Liver (tissue), 9 donors: ENCODE results near the gene PCMTD2. TPM values are rescaled to one million over a fixed set of nuclear protein-coding genes. Genes with fewer than 3 reads are reported as not detected.

Experiments
- DNase-seq: peaks from one replicate; pipeline ENCODE4 v3.0.0-alpha.2; 2017; ENCODE audit warnings: low spot score
- H3K27ac ChIP-seq, 2 donors: one replicate each; pipeline ENCODE4 v1.7.0; 2013; ENCODE audit warnings: inconsistent platforms in 2 of 2, low read length in 2 of 2, control low read depth in 1 of 2, low read depth in 1 of 2, mild to moderate bottlenecking in 1 of 2
- H3K27me3 ChIP-seq, 4 donors: one replicate each; pipeline versions ENCODE4 v1.6.1 to v1.7.0; 2013; ENCODE audit warnings: low read length in 3 of 4, inconsistent platforms in 1 of 4, mild to moderate bottlenecking in 1 of 4, moderate library complexity in 1 of 4; ENCODE audit not compliant: control insufficient read depth in 4 of 4, insufficient read depth in 4 of 4
- H3K36me3 ChIP-seq, 4 donors: one replicate each; pipeline versions ENCODE4 v1.6.1 to v1.7.0; 2013; ENCODE audit warnings: low read length in 3 of 4, mild to moderate bottlenecking in 3 of 4, low read depth in 1 of 4, moderate library complexity in 1 of 4; ENCODE audit not compliant: control insufficient read depth in 4 of 4, insufficient read depth in 3 of 4
- H3K4me1 ChIP-seq, 4 donors: one replicate each; pipeline versions ENCODE4 v1.6.1 to v1.7.0; 2013; ENCODE audit warnings: low read length in 3 of 4, mild to moderate bottlenecking in 3 of 4, moderate library complexity in 1 of 4; ENCODE audit not compliant: control insufficient read depth in 4 of 4, insufficient read depth in 4 of 4
- H3K4me3 ChIP-seq, 3 donors: one replicate each; pipeline versions ENCODE4 v1.6.1 to v1.7.0; 2013; ENCODE audit warnings: low read length in 3 of 3, control low read depth in 1 of 3, low read depth in 1 of 3, mild to moderate bottlenecking in 1 of 3
- H3K9ac ChIP-seq, 2 donors: one replicate each; pipeline ENCODE4 v1.7.0; 2013; ENCODE audit warnings: low read length in 2 of 2, mild to moderate bottlenecking in 2 of 2, moderate library complexity in 2 of 2, control low read depth in 1 of 2, low read depth in 1 of 2
- H3K9me3 ChIP-seq, 4 donors: one replicate each; pipeline versions ENCODE4 v1.6.1 to v1.7.0; 2013; ENCODE audit warnings: low read length in 3 of 4; ENCODE audit not compliant: control insufficient read depth in 4 of 4
- EGR1 ChIP-seq, 2 donors: IDR thresholded peaks; 2 replicates each; pipeline ENCODE4 v1.6.1; 2016 to 2018; ENCODE audit warnings: antibody characterized with exemption in 2 of 2, low read depth in 2 of 2
- FOXA2 ChIP-seq: IDR thresholded peaks from 2 replicates; pipeline ENCODE4 v1.6.1; 2016; ENCODE audit warnings: antibody characterized with exemption
- HNF4A ChIP-seq, 2 donors: conservative IDR thresholded peaks; 2 replicates each; pipeline ENCODE4 v1.6.1; 2016; ENCODE audit warnings: antibody characterized with exemption in 2 of 2, mild to moderate bottlenecking in 2 of 2
- JUND ChIP-seq, 2 donors: IDR thresholded peaks; 2 replicates each; pipeline ENCODE4 v1.6.1; 2016; ENCODE audit warnings: antibody characterized with exemption in 2 of 2
- RXRA ChIP-seq, 2 donors: IDR thresholded peaks; 2 replicates each; pipeline ENCODE4 v1.6.1; 2017 to 2018; ENCODE audit warnings: antibody characterized with exemption in 2 of 2, mild to moderate bottlenecking in 1 of 2
- SP1 ChIP-seq: IDR thresholded peaks from 2 replicates; pipeline ENCODE4 v1.6.1; 2018; ENCODE audit warnings: antibody characterized with exemption, mild to moderate bottlenecking
- YY1 ChIP-seq: IDR thresholded peaks from 2 replicates; pipeline ENCODE4 v1.6.1; 2016; ENCODE audit warnings: antibody characterized with exemption, mild to moderate bottlenecking
- WGBS: extraction: QIAGEN DNeasy Blood & Tissue Kit; methylation state at CpG from one replicate; pipeline ENCODE4 v1.1.7; 2013; 5-methylcytosine and 5-hydroxymethylcytosine counted together
- polyA plus RNA-seq, 2 donors: library from polyadenylated mRNA; stranded (reverse) in 1 of 2; unstranded in 1 of 2; fragments of 200-250 nt in 1 of 2; fragments of >200 nt in 1 of 2; fragmentation: Nextera tagmentation in 1 of 2; extraction: Ambion mirVana in 1 of 2; gene quantifications; one replicate each; pipeline versions ENCODE4 v1.2.1 to v1.2.3, GENCODE V29; 2013 to 2015
- total RNA-seq, 2 donors: library from RNA; depleted of rRNA; stranded (reverse); fragments of >200 nt; gene quantifications; one replicate each; pipeline ENCODE4 v1.2.3, GENCODE V29; 2014
- TF ChIP-seq, protein P1 (sequence below): fragments of 150-350 bp; IDR thresholded peaks from 2 replicates; pipeline ENCODE4 v1.5.1; 2017; ENCODE audit warnings: improper control_type of control experiment, low read depth, low read length; ENCODE audit not compliant: missing input control
- TF ChIP-seq, protein P2 (sequence below): IDR thresholded peaks from 2 replicates; pipeline ENCODE4 v1.6.1; 2016; ENCODE audit warnings: antibody characterized with exemption
- TF ChIP-seq, protein P3 (sequence below): IDR thresholded peaks from 2 replicates; pipeline ENCODE4 v1.6.1; 2016; ENCODE audit warnings: antibody characterized with exemption, mild to moderate bottlenecking
- TF ChIP-seq, protein P4 (sequence below): IDR thresholded peaks from 2 replicates; pipeline ENCODE4 v1.6.1; 2016; ENCODE audit warnings: antibody characterized with exemption
- donor health status: healthy.
- donor health status: healthy.
- donor health status: healthy.
- donor health status: healthy.
- donor health status: healthy.

PCMTD2 gene
- total and polyA plus RNA-seq, 4 donors: 12.7 to 74.4 (median 25.4) TPM

DNA sequence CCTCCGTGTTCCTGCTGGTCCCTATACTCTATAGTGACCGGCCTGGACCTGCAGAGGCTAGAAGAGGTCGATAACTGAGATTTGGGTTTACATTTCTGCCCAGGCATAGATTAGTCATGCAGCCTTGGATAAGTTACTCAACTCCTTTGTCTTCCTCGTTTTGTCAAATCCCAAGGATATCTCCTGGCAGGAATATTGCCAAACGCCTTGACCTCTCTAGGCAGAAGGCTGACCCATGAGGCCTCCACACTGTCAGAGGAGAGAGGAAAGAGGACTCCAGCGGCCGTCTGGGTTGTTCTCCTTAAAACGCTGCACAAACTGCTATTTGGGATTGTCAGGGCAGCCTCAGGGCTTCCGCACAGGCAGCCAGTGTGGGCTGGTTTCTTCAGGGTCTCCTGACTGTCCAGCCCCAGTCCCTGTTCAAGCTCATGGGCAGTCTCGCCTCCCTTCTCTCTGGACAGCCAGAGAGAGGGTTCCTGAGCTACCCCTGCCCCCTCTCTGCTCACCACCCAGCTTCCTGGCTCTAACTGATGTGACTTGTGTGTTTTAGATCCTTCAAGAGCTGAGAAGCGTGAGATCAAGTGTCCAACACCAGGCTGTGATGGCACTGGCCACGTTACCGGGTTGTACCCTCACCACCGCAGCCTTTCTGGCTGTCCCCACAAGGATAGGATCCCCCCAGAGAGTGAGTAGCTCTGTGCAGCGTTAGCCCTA lies 44.7 kb upstream of the PCMTD2 start:
- H3K4me3 ChIP-seq: no peak overlapping the region
- TF ChIP-seq FOXA2 (no peak), HNF4A (conservative IDR thresholded peaks at IDR 0.05) (no peak), EGR1 (IDR thresholded peaks at IDR 0.05; ENCODE audit: low read depth in 2 of 2) (no peak), YY1 (no peak), RXRA (IDR thresholded peaks at IDR 0.05) (no peak), SP1 (no peak)
- TF ChIP-seq, protein P1, sequence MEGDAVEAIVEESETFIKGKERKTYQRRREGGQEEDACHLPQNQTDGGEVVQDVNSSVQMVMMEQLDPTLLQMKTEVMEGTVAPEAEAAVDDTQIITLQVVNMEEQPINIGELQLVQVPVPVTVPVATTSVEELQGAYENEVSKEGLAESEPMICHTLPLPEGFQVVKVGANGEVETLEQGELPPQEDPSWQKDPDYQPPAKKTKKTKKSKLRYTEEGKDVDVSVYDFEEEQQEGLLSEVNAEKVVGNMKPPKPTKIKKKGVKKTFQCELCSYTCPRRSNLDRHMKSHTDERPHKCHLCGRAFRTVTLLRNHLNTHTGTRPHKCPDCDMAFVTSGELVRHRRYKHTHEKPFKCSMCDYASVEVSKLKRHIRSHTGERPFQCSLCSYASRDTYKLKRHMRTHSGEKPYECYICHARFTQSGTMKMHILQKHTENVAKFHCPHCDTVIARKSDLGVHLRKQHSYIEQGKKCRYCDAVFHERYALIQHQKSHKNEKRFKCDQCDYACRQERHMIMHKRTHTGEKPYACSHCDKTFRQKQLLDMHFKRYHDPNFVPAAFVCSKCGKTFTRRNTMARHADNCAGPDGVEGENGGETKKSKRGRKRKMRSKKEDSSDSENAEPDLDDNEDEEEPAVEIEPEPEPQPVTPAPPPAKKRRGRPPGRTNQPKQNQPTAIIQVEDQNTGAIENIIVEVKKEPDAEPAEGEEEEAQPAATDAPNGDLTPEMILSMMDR: no peak
- TF ChIP-seq, protein P2, sequence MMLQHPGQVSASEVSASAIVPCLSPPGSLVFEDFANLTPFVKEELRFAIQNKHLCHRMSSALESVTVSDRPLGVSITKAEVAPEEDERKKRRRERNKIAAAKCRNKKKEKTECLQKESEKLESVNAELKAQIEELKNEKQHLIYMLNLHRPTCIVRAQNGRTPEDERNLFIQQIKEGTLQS: no peak
- TF ChIP-seq, protein P3, sequence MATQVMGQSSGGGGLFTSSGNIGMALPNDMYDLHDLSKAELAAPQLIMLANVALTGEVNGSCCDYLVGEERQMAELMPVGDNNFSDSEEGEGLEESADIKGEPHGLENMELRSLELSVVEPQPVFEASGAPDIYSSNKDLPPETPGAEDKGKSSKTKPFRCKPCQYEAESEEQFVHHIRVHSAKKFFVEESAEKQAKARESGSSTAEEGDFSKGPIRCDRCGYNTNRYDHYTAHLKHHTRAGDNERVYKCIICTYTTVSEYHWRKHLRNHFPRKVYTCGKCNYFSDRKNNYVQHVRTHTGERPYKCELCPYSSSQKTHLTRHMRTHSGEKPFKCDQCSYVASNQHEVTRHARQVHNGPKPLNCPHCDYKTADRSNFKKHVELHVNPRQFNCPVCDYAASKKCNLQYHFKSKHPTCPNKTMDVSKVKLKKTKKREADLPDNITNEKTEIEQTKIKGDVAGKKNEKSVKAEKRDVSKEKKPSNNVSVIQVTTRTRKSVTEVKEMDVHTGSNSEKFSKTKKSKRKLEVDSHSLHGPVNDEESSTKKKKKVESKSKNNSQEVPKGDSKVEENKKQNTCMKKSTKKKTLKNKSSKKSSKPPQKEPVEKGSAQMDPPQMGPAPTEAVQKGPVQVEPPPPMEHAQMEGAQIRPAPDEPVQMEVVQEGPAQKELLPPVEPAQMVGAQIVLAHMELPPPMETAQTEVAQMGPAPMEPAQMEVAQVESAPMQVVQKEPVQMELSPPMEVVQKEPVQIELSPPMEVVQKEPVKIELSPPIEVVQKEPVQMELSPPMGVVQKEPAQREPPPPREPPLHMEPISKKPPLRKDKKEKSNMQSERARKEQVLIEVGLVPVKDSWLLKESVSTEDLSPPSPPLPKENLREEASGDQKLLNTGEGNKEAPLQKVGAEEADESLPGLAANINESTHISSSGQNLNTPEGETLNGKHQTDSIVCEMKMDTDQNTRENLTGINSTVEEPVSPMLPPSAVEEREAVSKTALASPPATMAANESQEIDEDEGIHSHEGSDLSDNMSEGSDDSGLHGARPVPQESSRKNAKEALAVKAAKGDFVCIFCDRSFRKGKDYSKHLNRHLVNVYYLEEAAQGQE: no peak
- TF ChIP-seq, protein P4, sequence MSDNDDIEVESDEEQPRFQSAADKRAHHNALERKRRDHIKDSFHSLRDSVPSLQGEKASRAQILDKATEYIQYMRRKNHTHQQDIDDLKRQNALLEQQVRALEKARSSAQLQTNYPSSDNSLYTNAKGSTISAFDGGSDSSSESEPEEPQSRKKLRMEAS: no peak
- 82% methylated on average over 15 of the region's 15 CpGs for WGBS
- H3K36me3 ChIP-seq: no peaks in the 10 kb centered on the region
- H3K27me3 ChIP-seq: no peaks in the 10 kb centered on the region
- no peaks in the 10 kb centered on the region for H3K9me3 ChIP-seq
- H3K4me1 ChIP-seq: peaks cover 0 to 13% (median 7%) of the 10 kb centered on the region in 4 donors
- DNase-seq: no peak
- no peak overlapping the region for H3K9ac ChIP-seq
- no peak overlapping the region for H3K27ac ChIP-seq

DNA sequence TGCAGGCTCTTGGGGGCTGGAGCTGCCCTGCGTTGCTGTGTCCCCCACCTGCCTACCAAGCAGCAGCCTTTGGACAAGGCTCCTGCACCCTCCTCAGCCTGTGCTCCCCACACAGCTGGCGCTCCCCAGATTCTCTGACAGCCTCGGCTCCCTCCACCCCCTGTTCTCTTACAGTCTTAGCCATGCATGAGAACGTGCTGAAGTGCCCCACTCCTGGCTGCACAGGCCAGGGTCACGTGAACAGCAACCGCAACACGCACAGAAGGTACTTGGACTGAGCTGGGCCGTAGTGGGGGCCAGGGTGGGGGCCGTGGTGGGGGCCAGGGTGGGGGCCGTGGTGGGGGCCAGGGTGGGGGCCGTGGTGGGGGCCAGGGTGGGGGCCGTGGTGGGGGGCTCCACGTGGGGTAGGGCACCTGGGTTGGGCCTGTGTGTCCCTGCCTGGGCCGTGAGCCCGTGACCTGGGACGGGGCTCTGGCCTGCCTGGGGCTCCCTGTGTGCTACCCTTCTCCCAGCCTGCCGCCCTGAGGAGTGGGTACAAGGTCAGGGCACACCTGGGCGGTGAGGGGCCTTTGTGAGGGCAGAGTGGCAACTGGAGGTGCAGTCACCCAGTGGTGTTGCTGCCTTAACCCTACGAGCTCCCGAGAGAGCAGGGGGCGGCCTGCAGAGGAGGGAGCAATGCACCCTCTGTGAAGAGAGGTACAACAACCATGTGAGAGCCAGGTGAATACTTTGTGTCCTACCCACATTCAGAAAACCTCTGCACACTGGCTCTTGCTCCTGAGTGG lies 43.5 kb upstream of the PCMTD2 start:
- no peaks in the 10 kb centered on the region for H3K27me3 ChIP-seq
- no peaks in the 10 kb centered on the region for H3K9me3 ChIP-seq
- DNase-seq: no peak
- H3K36me3 ChIP-seq: no peaks in the 10 kb centered on the region
- no peak overlapping the region for H3K9ac ChIP-seq
- no peak overlapping the region for H3K4me3 ChIP-seq
- no peak for TF ChIP-seq YY1
- no peak for TF ChIP-seq JUND (IDR thresholded peaks at IDR 0.05)
- H3K27ac ChIP-seq: no peak overlapping the region
- H3K4me1 ChIP-seq: peaks cover 0 to 13% (median 7%) of the 10 kb centered on the region in 4 donors
- WGBS: 83% methylated on average over 21 of the region's 21 CpGs
